Thymus (tissue), 14 donors: Measurements from ENCODE around the gene KRTAP13-1. TPM values are rescaled to one million over a fixed set of nuclear protein-coding genes. Genes with fewer than 3 reads are reported as not detected.

Experiments used
- DNase-seq, 9 donors: peaks; one replicate each; pipeline ENCODE4 v3.0.0-alpha.2; 2013; ENCODE audit warnings: low spot score in 9 of 9, low read depth in 6 of 9, missing footprints in 1 of 9
- H3K27ac ChIP-seq, 2 donors: one replicate each; pipeline ENCODE4 v1.5.1; 2013; ENCODE audit warnings: control low read depth in 1 of 2, low read depth in 1 of 2, low read length in 1 of 2, mild to moderate bottlenecking in 1 of 2, moderate library complexity in 1 of 2
- H3K27me3 ChIP-seq, 2 donors: one replicate each; pipeline ENCODE4 v1.5.1; 2013; ENCODE audit warnings: low read length in 1 of 2; ENCODE audit not compliant: control insufficient read depth in 2 of 2, insufficient read depth in 1 of 2
- H3K36me3 ChIP-seq, 2 donors: one replicate each; pipeline ENCODE4 v1.5.1; 2013; ENCODE audit warnings: low read length in 1 of 2, mild to moderate bottlenecking in 1 of 2, moderate library complexity in 1 of 2; ENCODE audit not compliant: control insufficient read depth in 2 of 2, insufficient read depth in 2 of 2
- H3K4me1 ChIP-seq, 2 donors: one replicate each; pipeline ENCODE4 v1.5.1; 2013; ENCODE audit warnings: low read length in 2 of 2; ENCODE audit not compliant: control insufficient read depth in 2 of 2, insufficient read depth in 2 of 2
- H3K4me3 ChIP-seq, 2 donors: one replicate each; pipeline ENCODE4 v1.5.1; 2013; ENCODE audit warnings: low read length in 2 of 2, control low read depth in 1 of 2, mild to moderate bottlenecking in 1 of 2
- H3K9me3 ChIP-seq, 2 donors: one replicate each; pipeline ENCODE4 v1.5.1; 2013; ENCODE audit warnings: low read length in 1 of 2, mild to moderate bottlenecking in 1 of 2; ENCODE audit not compliant: control insufficient read depth in 2 of 2, insufficient read depth in 1 of 2
- WGBS: extraction: QIAGEN DNeasy Blood & Tissue Kit; methylation state at CpG from one replicate; pipeline ENCODE4 v1.1.7; 2013; 5-methylcytosine and 5-hydroxymethylcytosine counted together
- long read RNA-seq, 10 donors: transcript quantifications; one replicate each; lab custom pipeline, GENCODE V29; 2026
- polyA plus RNA-seq: library from polyadenylated mRNA; stranded (reverse); fragments of 200-250 nt; gene quantifications from one replicate; pipeline ENCODE4 v1.2.3, GENCODE V29; 2013
- total RNA-seq: library from RNA; stranded (reverse); fragments of 120-200 nt; gene quantifications from one replicate; pipeline ENCODE4 v1.2.4, GENCODE V29; 2013
- donor health status: healthy.

Gene KRTAP13-1, protein sequence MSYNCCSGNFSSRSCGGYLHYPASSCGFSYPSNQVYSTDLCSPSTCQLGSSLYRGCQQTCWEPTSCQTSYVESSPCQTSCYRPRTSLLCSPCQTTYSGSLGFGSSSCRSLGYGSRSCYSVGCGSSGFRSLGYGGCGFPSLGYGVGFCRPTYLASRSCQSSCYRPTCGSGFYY
- total RNA-seq (not detected), polyA plus RNA-seq (0.16 TPM)
- long read RNA-seq, donor 1 = 0 reads
- long read RNA-seq, donor 2, partial matches to known transcripts = 0 of 1 reads
- long read RNA-seq, donor 2, other reads (novel, unspliced or antisense) = 0 of 1 reads
- long read RNA-seq, donor 3 = 0 reads
- long read RNA-seq, donor 4 = 0 reads
- long read RNA-seq, donor 5 = 0 reads
- long read RNA-seq, donor 6 = 0 reads
- long read RNA-seq, donor 7 = 0 reads
- long read RNA-seq, donor 8, partial matches to known transcripts = 0 of 1 reads
- long read RNA-seq, donor 8, other reads (novel, unspliced or antisense) = 0 of 1 reads
- long read RNA-seq, donor 9 = 0 reads
- long read RNA-seq, donor 10 = 0 reads

GRCh38 chr21:30395731-30396130 lies at the start of gene KRTAP13-1:
Gene KRTAP13-1, plus strand, starts transcription at chr21:30396031. Its CDS starts 56 bp downstream, at chr21:30396087.
- H3K27ac ChIP-seq = no peak within 1 kb of the TSS
- no peaks in the 10 kb centered on the region for H3K4me1 ChIP-seq
- no peaks in the 10 kb centered on the region for H3K36me3 ChIP-seq
- peaks cover 0 to under 1% of the 10 kb centered on the region in 2 donors for H3K9me3 ChIP-seq
- 86% methylated on average over 4 of the region's 4 CpGs for WGBS
- H3K27me3 ChIP-seq = no peaks in the 10 kb centered on the region
- no peak within 1 kb of the TSS for H3K4me3 ChIP-seq
- DNase-seq = no peak

- H3K27me3 ChIP-seq = no peaks in the 10 kb centered on the region
- no peak within 1 kb of the TSS for H3K27ac ChIP-seq
- H3K36me3 ChIP-seq = no peaks in the 10 kb centered on the region
- peaks cover 0 to 1% of the 10 kb centered on the region in 2 donors for H3K9me3 ChIP-seq
- DNase-seq = no peak
- H3K4me1 ChIP-seq = no peaks in the 10 kb centered on the region
- H3K4me3 ChIP-seq = no peak within 1 kb of the TSS
- 85% methylated on average over 4 of the region's 4 CpGs for WGBS
Measured at GRCh38 chr21:30348506-30348905, 47.3 kb upstream of the KRTAP13-1 start, which contains the start of gene KRTAP23-1. Gene KRTAP23-1, minus strand, starts transcription at chr21:30348606. Its CDS starts 0 bp downstream, at chr21:30348606.

- Histone ChIP-seq H3K36me3 (no peaks in the 10 kb centered on the region), H3K27ac (no peak overlapping the region), H3K4me1 (no peaks in the 10 kb centered on the region), H3K9me3 (no peaks in the 10 kb centered on the region), H3K4me3 (no peak overlapping the region), H3K27me3 (no peaks in the 10 kb centered on the region)
- WGBS = 63% methylated on average over 3 of the region's 3 CpGs
- DNase-seq = no peak
Measured at GRCh38 chr21:30349572-30349971, 46.3 kb upstream of the KRTAP13-1 start.

- no peak for DNase-seq
- Histone ChIP-seq H3K27me3 (no peaks in the 10 kb centered on the region), H3K4me3 (no peak overlapping the region), H3K27ac (no peak overlapping the region), H3K4me1 (no peaks in the 10 kb centered on the region), H3K9me3 (no peaks in the 10 kb centered on the region), H3K36me3 (no peaks in the 10 kb centered on the region)
- 98% methylated on average over 1 of the region's 1 CpG for WGBS
Measured at GRCh38 chr21:30351534-30351933, 44.3 kb upstream of the KRTAP13-1 start.

- 88% methylated on average over 1 of the region's 1 CpG for WGBS
Measured at GRCh38 chr21:30354308-30355005, 41.4 kb upstream of the KRTAP13-1 start.

DNA sequence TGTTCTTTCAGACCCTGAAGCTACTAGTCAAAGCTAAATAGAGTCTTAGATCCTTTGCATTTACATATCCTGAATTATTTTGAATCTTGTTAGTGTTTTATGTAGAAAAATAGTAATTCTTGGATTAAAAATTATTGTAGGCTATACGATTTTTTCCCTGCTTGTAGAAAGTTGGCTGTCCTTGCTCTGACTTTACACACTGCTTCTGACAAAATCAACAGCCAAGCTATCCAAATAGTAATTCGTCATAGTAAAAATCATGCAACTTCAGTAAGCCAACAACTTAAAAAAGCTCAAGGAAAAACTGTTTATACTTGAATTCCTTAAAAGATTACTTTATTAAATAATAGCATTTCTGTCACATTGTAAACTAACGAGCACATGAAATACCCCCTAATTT lies 39.9 kb upstream of the KRTAP13-1 start:
- Histone ChIP-seq H3K4me1 (no peaks in the 10 kb centered on the region), H3K9me3 (no peaks in the 10 kb centered on the region), H3K4me3 (no peak overlapping the region), H3K36me3 (no peaks in the 10 kb centered on the region), H3K27ac (no peak overlapping the region), H3K27me3 (no peaks in the 10 kb centered on the region)
- 86% methylated on average over 3 of the region's 3 CpGs for WGBS
- no peak for DNase-seq

More at GRCh38 chr21:30354308-30355005, 41.4 kb upstream of the KRTAP13-1 start:
- Histone ChIP-seq H3K4me1 (no peaks in the 10 kb centered on the region), H3K27me3 (no peaks in the 10 kb centered on the region), H3K9me3 (no peaks in the 10 kb centered on the region), H3K4me3 (no peak overlapping the region), H3K36me3 (no peaks in the 10 kb centered on the region), H3K27ac (no peak overlapping the region)
- no peak for DNase-seq

GRCh38 chr21:30372139-30372770 lies 23.6 kb upstream of the KRTAP13-1 start, which contains the start of gene KRTAP13-2:
Gene KRTAP13-2, minus strand, starts transcription at chr21:30372271. Its CDS starts 58 bp downstream, at chr21:30372213.
- no peak for DNase-seq
- Histone ChIP-seq H3K36me3 (no peaks in the 10 kb centered on the region), H3K4me1 (no peaks in the 10 kb centered on the region), H3K4me3 (no peak within 1 kb of the TSS), H3K27me3 (no peaks in the 10 kb centered on the region), H3K27ac (no peak within 1 kb of the TSS), H3K9me3 (peaks cover 0 to 3% of the 10 kb centered on the region in 2 donors)
- 92% methylated on average over 5 of the region's 5 CpGs for WGBS

DNA sequence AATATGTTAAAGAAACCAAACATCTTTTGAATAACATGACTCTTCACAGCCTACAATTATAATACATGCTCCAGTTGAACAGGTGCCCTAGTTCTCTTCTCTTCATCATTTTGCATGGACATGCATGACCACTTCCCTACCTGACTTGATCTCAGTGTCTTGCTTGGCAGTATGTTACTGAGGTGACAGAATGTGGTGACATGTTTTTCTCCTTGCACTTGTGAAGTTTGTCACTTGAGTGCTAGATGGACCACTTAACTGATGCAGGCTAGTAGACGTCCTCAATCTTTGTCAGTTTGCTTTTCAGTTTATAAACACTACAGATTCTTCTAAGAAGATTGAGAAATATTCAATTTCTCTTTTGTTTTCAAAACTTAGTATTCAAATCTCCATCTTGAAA lies 13.6 kb upstream of the KRTAP13-1 start:
- Histone ChIP-seq H3K4me1 (no peaks in the 10 kb centered on the region), H3K27me3 (no peaks in the 10 kb centered on the region), H3K4me3 (no peak overlapping the region), H3K27ac (no peak overlapping the region), H3K9me3 (no peaks in the 10 kb centered on the region), H3K36me3 (no peaks in the 10 kb centered on the region)
- DNase-seq = no peak
- WGBS = 50% methylated on average over 1 of the region's 1 CpG
